Measurements from ENCODE around the gene LRIG2. TPM values are rescaled to one million over a fixed set of nuclear protein-coding genes. Genes with fewer than 3 reads are reported as not detected.
"Not testable (repeated sequence)": the region's sequence is repeated elsewhere in the genome, so short reads cannot be mapped to it uniquely, and the experiment has no call there.

LRIG2 gene
- total and polyA plus RNA-seq, 9 donors: 7.4 to 32.4 (median 18.6) TPM

- intact Hi-C loops (cut with DNase I): loop anchor here (5.0 to 10.0 kb wide), 4 partner anchors 155 to 325 kb away; partner anchors contain the start of gene PPM1J (in 3 of the 4)
- Histone ChIP-seq H3K36me3 (no peaks in the 10 kb centered on the region), H3K27ac (no peak overlapping the region), H3K4me3 (no peak overlapping the region), H3K4me1 (ENCODE audit: insufficient read depth) (no peaks in the 10 kb centered on the region), H3K27me3 (no peaks in the 10 kb centered on the region), H3K9me3 (no peaks in the 10 kb centered on the region)
- TF ChIP-seq EP300 (IDR thresholded peaks at IDR 0.05) (no peak), CTCF (IDR thresholded peaks at IDR 0.05) (no peak), POLR2A (IDR thresholded peaks at IDR 0.05) (no peak)
- 14 to 28% (median 15%) methylated on average over 2 of the region's 2 CpGs for WGBS, 3 donors
- no peak for DNase-seq
Observed at GRCh38 chr1:113040041-113040440, 33.0 kb upstream of the LRIG2 start.

- Histone ChIP-seq H3K27me3 (no peaks in the 10 kb centered on the region), H3K9me3 (no peaks in the 10 kb centered on the region), H3K4me1 (ENCODE audit: insufficient read depth) (no peaks in the 10 kb centered on the region), H3K4me3 (no peak overlapping the region), H3K27ac (no peak overlapping the region), H3K36me3 (no peaks in the 10 kb centered on the region)
- TF ChIP-seq CTCF (IDR thresholded peaks at IDR 0.05) (no peak), EP300 (IDR thresholded peaks at IDR 0.05) (no peak)
- no peak for DNase-seq
- 65 to 82% (median 70%) methylated on average over 8 of the region's 8 CpGs for WGBS, 3 donors
- intact Hi-C loops (cut with DNase I): loop anchor here (5.0 to 10.0 kb wide), 4 partner anchors 156 to 326 kb away; partner anchors contain the start of gene PPM1J (in 3 of the 4)
Observed at GRCh38 chr1:113040718-113041412, 32.1 kb upstream of the LRIG2 start.

- no peak for TF ChIP-seq POLR2A (IDR thresholded peaks at IDR 0.05)
- 27 to 56% (median 54%) methylated on average over 1 of the region's 1 CpG for WGBS, 3 donors
- intact Hi-C loops (cut with DNase I): loop anchor here (5.0 to 10.0 kb wide), 4 partner anchors 157 to 327 kb away; partner anchors contain the start of gene PPM1J (in 3 of the 4)
- no peaks in the 10 kb centered on the region for H3K27me3 ChIP-seq
- DNase-seq: no peak
- no peaks in the 10 kb centered on the region for H3K4me1 ChIP-seq (ENCODE audit: insufficient read depth)
- H3K9me3 ChIP-seq: no peaks in the 10 kb centered on the region
- no peak overlapping the region for H3K27ac ChIP-seq
- H3K36me3 ChIP-seq: no peaks in the 10 kb centered on the region
- no peak overlapping the region for H3K4me3 ChIP-seq
Observed at GRCh38 chr1:113041569-113042284, 31.3 kb upstream of the LRIG2 start.

GRCh38 chr1:113042285-113043143 lies 30.5 kb upstream of the LRIG2 start:
- Histone ChIP-seq H3K36me3 (no peaks in the 10 kb centered on the region), H3K27ac (no peak overlapping the region), H3K4me1 (ENCODE audit: insufficient read depth) (no peaks in the 10 kb centered on the region), H3K27me3 (no peaks in the 10 kb centered on the region), H3K4me3 (no peak overlapping the region), H3K9me3 (no peaks in the 10 kb centered on the region)
- WGBS, 3 donors: 11 to 14% (median 12%) methylated on average over 11 of the region's 11 CpGs
- DNase-seq: peak; percentile 40 to 69 (median 55)
- intact Hi-C loops (cut with DNase I): loop anchor here (5.0 to 10.0 kb wide), 4 partner anchors 158 to 328 kb away; partner anchors contain the start of gene PPM1J (in 3 of the 4)
- TF ChIP-seq EP300 (IDR thresholded peaks at IDR 0.05): no peak
- peak in 2 of 3 donors; percentile 24 to 37 for TF ChIP-seq CTCF (IDR thresholded peaks at IDR 0.05)
- TF ChIP-seq POLR2A (IDR thresholded peaks at IDR 0.05): no peak

GRCh38 chr1:113043144-113043488 lies 29.9 kb upstream of the LRIG2 start:
- 65 to 72% (median 67%) methylated on average over 12 of the region's 12 CpGs for WGBS, 3 donors
- H3K9me3 ChIP-seq; DNase-seq; H3K27me3 ChIP-seq; H3K27ac ChIP-seq; H3K4me1 ChIP-seq (ENCODE audit: insufficient read depth); H3K36me3 ChIP-seq; H3K4me3 ChIP-seq: not testable (repeated sequence)
- intact Hi-C loops (cut with DNase I): loop anchor here (5.0 to 10.0 kb wide), 4 partner anchors 158 to 328 kb away; partner anchors contain the start of gene PPM1J (in 3 of the 4)
